WTC11 (cell line): Measurements from ENCODE around the gene SHANK1. TPM values are rescaled to one million over a fixed set of nuclear protein-coding genes. Genes with fewer than 3 reads are reported as not detected.
A peak's percentile ranks its signal among the peaks of the same experiment; 100 is the strongest.

Experiments used
- ATAC-seq: fragments of 200-7000 bp; cut with Tn5 transposase; 2 replicates; pipeline ENCODE4 v1.10.0; 2021; ENCODE audit warnings: mild to moderate bottlenecking, moderate library complexity
- CTCF ChIA-PET: fragments of 300-600 bp; sonication (Branson Sonifier 250); formaldehyde crosslinking; loops from one replicate; lab custom pipeline; 2021; ENCODE audit warnings: antibody characterized with exemption; lab: Charles Lee
- POLR2A ChIA-PET: fragments of 350-600 bp; sonication (Branson Sonifier 250); formaldehyde crosslinking; loops from one replicate; lab custom pipeline; 2021; ENCODE audit warnings: antibody characterized with exemption; lab: Charles Lee
- DNase-seq: peaks from one replicate; pipeline ENCODE4 v3.0.0; 2021; ENCODE audit warnings: low spot score
- H3K27ac Mint-ChIP-seq: 2 replicates; pipeline ENCODE4 v1.8.0; 2021; ENCODE audit warnings: mixed read lengths
- H3K27me3 Mint-ChIP-seq: 2 replicates; pipeline ENCODE4 v1.8.0; 2021; ENCODE audit warnings: low read depth, mild to moderate bottlenecking, moderate library complexity, mixed read lengths
- H3K36me3 Mint-ChIP-seq: 2 replicates; pipeline ENCODE4 v1.8.0; 2021; ENCODE audit warnings: mixed read lengths
- H3K4me1 Mint-ChIP-seq: 2 replicates; pipeline ENCODE4 v1.8.0; 2022; ENCODE audit warnings: mixed read lengths
- H3K4me3 Mint-ChIP-seq: 2 replicates; pipeline ENCODE4 v1.8.0; 2021; ENCODE audit warnings: mild to moderate bottlenecking, moderate library complexity, mixed read lengths
- H3K9me3 Mint-ChIP-seq: 2 replicates; pipeline ENCODE4 v1.8.0; 2021; ENCODE audit warnings: mixed read lengths
- CREM ChIP-seq: sonication (generic); formaldehyde crosslinking; IDR thresholded peaks from 2 replicates; pipeline ENCODE4 v1.8.1; 2022; ENCODE audit warnings: mild to moderate bottlenecking, missing genetic modification reagents, moderate library complexity
- FOXP1 ChIP-seq: sonication (generic); formaldehyde crosslinking; IDR thresholded peaks from 2 replicates; pipeline ENCODE4 v1.8.0; 2022; ENCODE audit warnings: missing genetic modification reagents, mild to moderate bottlenecking, moderate library complexity, borderline replicate concordance
- HMGA2 ChIP-seq: fragments of 250-450 bp; sonication (Bioruptor Pico); IDR thresholded peaks from 2 replicates; pipeline ENCODE4 v1.4.0; 2021; ENCODE audit warnings: mild to moderate bottlenecking, moderate library complexity
- IRF2 ChIP-seq: sonication (generic); formaldehyde crosslinking; IDR thresholded peaks from 2 replicates; pipeline ENCODE4 v1.8.0; 2022; ENCODE audit warnings: low read depth, missing genetic modification reagents, borderline replicate concordance
- MXD4 ChIP-seq: fragments of 250-450 bp; sonication (Bioruptor Pico); IDR thresholded peaks from 2 replicates; pipeline ENCODE4 v1.8.0; 2021; ENCODE audit warnings: mild to moderate bottlenecking, moderate library complexity, borderline replicate concordance
- NFE2L1 ChIP-seq: sonication (generic); formaldehyde crosslinking; IDR thresholded peaks from 2 replicates; pipeline ENCODE4 v1.8.1; 2023; ENCODE audit warnings: missing genetic modification reagents
- TEAD1 ChIP-seq: sonication (generic); formaldehyde crosslinking; IDR thresholded peaks from 2 replicates; pipeline ENCODE4 v1.8.0; 2022; ENCODE audit warnings: mild to moderate bottlenecking, missing genetic modification reagents
- ZNF317 ChIP-seq: sonication (generic); formaldehyde crosslinking; IDR thresholded peaks from 2 replicates; pipeline ENCODE4 v1.8.1; 2023; ENCODE audit warnings: low read depth, mild to moderate bottlenecking, moderate library complexity, missing genetic modification reagents, borderline replicate concordance
- total RNA-seq: library from RNA; stranded (reverse); gene quantifications from 3 replicates; pipeline ENCODE4 v1.2.3, GENCODE V29; 2021
- TF ChIP-seq, protein P1 (sequence below): sonication (generic); formaldehyde crosslinking; IDR thresholded peaks from 2 replicates; pipeline ENCODE4 v1.8.0; 2022; ENCODE audit warnings: missing genetic modification reagents
- TF ChIP-seq, protein P2 (sequence below): sonication (generic); formaldehyde crosslinking; IDR thresholded peaks from 2 replicates; pipeline ENCODE4 v1.8.0; 2023; ENCODE audit warnings: missing genetic modification reagents
- TF ChIP-seq, protein P3 (sequence below): sonication (generic); formaldehyde crosslinking; IDR thresholded peaks from 2 replicates; pipeline ENCODE4 v1.8.1; 2023; ENCODE audit warnings: mild to moderate bottlenecking, missing genetic modification reagents
- TF ChIP-seq, protein P4 (sequence below): sonication (generic); formaldehyde crosslinking; IDR thresholded peaks from 2 replicates; pipeline ENCODE4 v1.8.1; 2022; ENCODE audit warnings: mild to moderate bottlenecking, moderate library complexity, missing genetic modification reagents
- TF ChIP-seq, protein P5 (sequence below): fragments of 250-450 bp; sonication (Bioruptor Pico); IDR thresholded peaks from 2 replicates; pipeline ENCODE4 v1.9.0; 2021; ENCODE audit warnings: mild to moderate bottlenecking
- TF ChIP-seq, protein P6 (sequence below): sonication (generic); formaldehyde crosslinking; conservative IDR thresholded peaks from 2 replicates; pipeline ENCODE4 v1.8.1; 2023; ENCODE audit warnings: mild to moderate bottlenecking, low read depth, missing genetic modification reagents, moderate library complexity
- TF ChIP-seq, protein P7 (sequence below): fragments of 250-450 bp; sonication (Bioruptor Pico); IDR thresholded peaks from 2 replicates; pipeline ENCODE4 v1.9.0; 2021; ENCODE audit warnings: mild to moderate bottlenecking, borderline replicate concordance
- TF ChIP-seq, protein P8 (sequence below): fragments of 250-450 bp; sonication (Bioruptor Pico); IDR thresholded peaks from 2 replicates; pipeline ENCODE4 v1.9.0; 2021; ENCODE audit warnings: mild to moderate bottlenecking

The SHANK1 gene
- total RNA-seq, 1 experiment from 2014 or later, result 8.7 TPM

DNA sequence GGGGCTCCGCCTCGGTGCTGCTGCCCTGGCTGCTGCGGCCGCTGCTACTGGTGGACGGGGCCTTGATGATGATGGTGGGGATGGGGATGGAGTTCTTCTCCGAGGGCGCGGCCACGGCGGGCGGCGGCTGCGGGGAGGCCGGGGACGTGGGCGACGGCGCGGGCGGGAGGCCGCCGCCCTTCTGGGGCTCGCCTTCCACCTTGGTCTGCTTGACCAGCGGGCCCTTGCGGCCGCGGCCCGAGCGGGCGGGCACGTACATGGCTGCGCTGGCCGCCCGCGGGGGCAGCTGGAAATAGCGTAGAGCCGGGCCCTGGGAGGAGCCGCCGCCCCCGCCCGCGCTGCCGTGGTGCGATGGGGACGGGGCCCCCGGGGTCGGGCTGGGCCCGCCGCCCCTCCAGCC lies 51.2 kb downstream of the SHANK1 start (continued):
- TF ChIP-seq IRF2 (CRISPR knock-in tag) (no peak), TEAD1 (CRISPR knock-in tag) (no peak), NFE2L1 (CRISPR knock-in tag) (no peak), ZNF317 (no peak)
- TF ChIP-seq, protein P1, sequence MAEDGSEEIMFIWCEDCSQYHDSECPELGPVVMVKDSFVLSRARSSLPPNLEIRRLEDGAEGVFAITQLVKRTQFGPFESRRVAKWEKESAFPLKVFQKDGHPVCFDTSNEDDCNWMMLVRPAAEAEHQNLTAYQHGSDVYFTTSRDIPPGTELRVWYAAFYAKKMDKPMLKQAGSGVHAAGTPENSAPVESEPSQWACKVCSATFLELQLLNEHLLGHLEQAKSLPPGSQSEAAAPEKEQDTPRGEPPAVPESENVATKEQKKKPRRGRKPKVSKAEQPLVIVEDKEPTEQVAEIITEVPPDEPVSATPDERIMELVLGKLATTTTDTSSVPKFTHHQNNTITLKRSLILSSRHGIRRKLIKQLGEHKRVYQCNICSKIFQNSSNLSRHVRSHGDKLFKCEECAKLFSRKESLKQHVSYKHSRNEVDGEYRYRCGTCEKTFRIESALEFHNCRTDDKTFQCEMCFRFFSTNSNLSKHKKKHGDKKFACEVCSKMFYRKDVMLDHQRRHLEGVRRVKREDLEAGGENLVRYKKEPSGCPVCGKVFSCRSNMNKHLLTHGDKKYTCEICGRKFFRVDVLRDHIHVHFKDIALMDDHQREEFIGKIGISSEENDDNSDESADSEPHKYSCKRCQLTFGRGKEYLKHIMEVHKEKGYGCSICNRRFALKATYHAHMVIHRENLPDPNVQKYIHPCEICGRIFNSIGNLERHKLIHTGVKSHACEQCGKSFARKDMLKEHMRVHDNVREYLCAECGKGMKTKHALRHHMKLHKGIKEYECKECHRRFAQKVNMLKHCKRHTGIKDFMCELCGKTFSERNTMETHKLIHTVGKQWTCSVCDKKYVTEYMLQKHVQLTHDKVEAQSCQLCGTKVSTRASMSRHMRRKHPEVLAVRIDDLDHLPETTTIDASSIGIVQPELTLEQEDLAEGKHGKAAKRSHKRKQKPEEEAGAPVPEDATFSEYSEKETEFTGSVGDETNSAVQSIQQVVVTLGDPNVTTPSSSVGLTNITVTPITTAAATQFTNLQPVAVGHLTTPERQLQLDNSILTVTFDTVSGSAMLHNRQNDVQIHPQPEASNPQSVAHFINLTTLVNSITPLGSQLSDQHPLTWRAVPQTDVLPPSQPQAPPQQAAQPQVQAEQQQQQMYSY (CRISPR knock-in tag), result no peak
- TF ChIP-seq, protein P2, sequence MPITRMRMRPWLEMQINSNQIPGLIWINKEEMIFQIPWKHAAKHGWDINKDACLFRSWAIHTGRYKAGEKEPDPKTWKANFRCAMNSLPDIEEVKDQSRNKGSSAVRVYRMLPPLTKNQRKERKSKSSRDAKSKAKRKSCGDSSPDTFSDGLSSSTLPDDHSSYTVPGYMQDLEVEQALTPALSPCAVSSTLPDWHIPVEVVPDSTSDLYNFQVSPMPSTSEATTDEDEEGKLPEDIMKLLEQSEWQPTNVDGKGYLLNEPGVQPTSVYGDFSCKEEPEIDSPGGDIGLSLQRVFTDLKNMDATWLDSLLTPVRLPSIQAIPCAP (CRISPR knock-in tag), result no peak
- TF ChIP-seq, protein P3, sequence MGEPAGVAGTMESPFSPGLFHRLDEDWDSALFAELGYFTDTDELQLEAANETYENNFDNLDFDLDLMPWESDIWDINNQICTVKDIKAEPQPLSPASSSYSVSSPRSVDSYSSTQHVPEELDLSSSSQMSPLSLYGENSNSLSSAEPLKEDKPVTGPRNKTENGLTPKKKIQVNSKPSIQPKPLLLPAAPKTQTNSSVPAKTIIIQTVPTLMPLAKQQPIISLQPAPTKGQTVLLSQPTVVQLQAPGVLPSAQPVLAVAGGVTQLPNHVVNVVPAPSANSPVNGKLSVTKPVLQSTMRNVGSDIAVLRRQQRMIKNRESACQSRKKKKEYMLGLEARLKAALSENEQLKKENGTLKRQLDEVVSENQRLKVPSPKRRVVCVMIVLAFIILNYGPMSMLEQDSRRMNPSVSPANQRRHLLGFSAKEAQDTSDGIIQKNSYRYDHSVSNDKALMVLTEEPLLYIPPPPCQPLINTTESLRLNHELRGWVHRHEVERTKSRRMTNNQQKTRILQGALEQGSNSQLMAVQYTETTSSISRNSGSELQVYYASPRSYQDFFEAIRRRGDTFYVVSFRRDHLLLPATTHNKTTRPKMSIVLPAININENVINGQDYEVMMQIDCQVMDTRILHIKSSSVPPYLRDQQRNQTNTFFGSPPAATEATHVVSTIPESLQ (CRISPR knock-in tag), result no peak
- TF ChIP-seq, protein P4, sequence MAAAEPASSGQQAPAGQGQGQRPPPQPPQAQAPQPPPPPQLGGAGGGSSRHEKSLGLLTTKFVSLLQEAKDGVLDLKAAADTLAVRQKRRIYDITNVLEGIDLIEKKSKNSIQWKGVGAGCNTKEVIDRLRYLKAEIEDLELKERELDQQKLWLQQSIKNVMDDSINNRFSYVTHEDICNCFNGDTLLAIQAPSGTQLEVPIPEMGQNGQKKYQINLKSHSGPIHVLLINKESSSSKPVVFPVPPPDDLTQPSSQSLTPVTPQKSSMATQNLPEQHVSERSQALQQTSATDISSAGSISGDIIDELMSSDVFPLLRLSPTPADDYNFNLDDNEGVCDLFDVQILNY, result no peak
- TF ChIP-seq, protein P5, sequence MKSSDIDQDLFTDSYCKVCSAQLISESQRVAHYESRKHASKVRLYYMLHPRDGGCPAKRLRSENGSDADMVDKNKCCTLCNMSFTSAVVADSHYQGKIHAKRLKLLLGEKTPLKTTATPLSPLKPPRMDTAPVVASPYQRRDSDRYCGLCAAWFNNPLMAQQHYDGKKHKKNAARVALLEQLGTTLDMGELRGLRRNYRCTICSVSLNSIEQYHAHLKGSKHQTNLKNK (CRISPR knock-in tag), result no peak

DNA sequence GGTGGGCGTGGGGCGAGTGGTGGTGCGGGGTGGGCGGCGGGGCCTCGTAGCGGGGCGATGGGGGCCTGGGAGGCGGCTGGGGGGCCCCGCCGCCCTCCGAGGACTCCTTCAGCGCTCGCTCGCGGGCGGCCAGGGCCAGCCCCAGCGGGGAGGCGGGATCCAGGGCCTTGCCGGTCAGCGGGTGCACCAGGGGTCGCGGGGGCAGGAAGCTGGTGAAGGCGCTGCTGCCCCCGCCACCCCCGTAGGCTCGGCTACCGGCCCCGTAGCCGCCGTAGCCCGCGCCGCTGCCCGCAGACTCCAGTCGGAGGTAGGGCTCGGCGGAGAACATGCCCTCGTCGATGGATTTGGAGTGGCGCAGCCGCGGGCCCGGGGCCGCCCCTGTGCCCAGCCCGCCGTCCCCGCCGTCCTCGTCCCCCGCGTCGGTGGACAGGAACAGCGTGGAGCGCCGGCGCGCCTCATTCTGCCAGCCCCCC lies 51.8 kb downstream of the SHANK1 start:
- Mint-ChIP-seq H3K27me3 (peaks cover 87% of the 10 kb centered on the region), H3K9me3 (peaks cover 12% of the 10 kb centered on the region), H3K36me3 (peaks cover 8% of the 10 kb centered on the region), H3K4me3 (no peak overlapping the region), H3K27ac (no peak overlapping the region), H3K4me1 (peaks cover 9% of the 10 kb centered on the region)
- ATAC-seq, result peak; percentile 24
- CTCF ChIA-PET, result interaction anchor here (0.6 to 1.8 kb wide), 4 partner anchors 18 to 293 kb away, joined by 3 to 6 read pairs (median 4); partner anchors contain the start of gene C19orf81
- no peak for DNase-seq
- POLR2A ChIA-PET, result no interaction called here
- no peak for TF ChIP-seq FOXP1 (CRISPR knock-in tag)
- no peak for TF ChIP-seq HMGA2 (CRISPR knock-in tag)
- TF ChIP-seq CREM (CRISPR knock-in tag), result no peak
- TF ChIP-seq, protein P6, sequence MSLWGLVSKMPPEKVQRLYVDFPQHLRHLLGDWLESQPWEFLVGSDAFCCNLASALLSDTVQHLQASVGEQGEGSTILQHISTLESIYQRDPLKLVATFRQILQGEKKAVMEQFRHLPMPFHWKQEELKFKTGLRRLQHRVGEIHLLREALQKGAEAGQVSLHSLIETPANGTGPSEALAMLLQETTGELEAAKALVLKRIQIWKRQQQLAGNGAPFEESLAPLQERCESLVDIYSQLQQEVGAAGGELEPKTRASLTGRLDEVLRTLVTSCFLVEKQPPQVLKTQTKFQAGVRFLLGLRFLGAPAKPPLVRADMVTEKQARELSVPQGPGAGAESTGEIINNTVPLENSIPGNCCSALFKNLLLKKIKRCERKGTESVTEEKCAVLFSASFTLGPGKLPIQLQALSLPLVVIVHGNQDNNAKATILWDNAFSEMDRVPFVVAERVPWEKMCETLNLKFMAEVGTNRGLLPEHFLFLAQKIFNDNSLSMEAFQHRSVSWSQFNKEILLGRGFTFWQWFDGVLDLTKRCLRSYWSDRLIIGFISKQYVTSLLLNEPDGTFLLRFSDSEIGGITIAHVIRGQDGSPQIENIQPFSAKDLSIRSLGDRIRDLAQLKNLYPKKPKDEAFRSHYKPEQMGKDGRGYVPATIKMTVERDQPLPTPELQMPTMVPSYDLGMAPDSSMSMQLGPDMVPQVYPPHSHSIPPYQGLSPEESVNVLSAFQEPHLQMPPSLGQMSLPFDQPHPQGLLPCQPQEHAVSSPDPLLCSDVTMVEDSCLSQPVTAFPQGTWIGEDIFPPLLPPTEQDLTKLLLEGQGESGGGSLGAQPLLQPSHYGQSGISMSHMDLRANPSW (CRISPR knock-in tag), result no peak
- TF ChIP-seq, protein P7, sequence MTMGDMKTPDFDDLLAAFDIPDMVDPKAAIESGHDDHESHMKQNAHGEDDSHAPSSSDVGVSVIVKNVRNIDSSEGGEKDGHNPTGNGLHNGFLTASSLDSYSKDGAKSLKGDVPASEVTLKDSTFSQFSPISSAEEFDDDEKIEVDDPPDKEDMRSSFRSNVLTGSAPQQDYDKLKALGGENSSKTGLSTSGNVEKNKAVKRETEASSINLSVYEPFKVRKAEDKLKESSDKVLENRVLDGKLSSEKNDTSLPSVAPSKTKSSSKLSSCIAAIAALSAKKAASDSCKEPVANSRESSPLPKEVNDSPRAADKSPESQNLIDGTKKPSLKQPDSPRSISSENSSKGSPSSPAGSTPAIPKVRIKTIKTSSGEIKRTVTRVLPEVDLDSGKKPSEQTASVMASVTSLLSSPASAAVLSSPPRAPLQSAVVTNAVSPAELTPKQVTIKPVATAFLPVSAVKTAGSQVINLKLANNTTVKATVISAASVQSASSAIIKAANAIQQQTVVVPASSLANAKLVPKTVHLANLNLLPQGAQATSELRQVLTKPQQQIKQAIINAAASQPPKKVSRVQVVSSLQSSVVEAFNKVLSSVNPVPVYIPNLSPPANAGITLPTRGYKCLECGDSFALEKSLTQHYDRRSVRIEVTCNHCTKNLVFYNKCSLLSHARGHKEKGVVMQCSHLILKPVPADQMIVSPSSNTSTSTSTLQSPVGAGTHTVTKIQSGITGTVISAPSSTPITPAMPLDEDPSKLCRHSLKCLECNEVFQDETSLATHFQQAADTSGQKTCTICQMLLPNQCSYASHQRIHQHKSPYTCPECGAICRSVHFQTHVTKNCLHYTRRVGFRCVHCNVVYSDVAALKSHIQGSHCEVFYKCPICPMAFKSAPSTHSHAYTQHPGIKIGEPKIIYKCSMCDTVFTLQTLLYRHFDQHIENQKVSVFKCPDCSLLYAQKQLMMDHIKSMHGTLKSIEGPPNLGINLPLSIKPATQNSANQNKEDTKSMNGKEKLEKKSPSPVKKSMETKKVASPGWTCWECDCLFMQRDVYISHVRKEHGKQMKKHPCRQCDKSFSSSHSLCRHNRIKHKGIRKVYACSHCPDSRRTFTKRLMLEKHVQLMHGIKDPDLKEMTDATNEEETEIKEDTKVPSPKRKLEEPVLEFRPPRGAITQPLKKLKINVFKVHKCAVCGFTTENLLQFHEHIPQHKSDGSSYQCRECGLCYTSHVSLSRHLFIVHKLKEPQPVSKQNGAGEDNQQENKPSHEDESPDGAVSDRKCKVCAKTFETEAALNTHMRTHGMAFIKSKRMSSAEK (CRISPR knock-in tag), result no peak
- TF ChIP-seq, protein P8, sequence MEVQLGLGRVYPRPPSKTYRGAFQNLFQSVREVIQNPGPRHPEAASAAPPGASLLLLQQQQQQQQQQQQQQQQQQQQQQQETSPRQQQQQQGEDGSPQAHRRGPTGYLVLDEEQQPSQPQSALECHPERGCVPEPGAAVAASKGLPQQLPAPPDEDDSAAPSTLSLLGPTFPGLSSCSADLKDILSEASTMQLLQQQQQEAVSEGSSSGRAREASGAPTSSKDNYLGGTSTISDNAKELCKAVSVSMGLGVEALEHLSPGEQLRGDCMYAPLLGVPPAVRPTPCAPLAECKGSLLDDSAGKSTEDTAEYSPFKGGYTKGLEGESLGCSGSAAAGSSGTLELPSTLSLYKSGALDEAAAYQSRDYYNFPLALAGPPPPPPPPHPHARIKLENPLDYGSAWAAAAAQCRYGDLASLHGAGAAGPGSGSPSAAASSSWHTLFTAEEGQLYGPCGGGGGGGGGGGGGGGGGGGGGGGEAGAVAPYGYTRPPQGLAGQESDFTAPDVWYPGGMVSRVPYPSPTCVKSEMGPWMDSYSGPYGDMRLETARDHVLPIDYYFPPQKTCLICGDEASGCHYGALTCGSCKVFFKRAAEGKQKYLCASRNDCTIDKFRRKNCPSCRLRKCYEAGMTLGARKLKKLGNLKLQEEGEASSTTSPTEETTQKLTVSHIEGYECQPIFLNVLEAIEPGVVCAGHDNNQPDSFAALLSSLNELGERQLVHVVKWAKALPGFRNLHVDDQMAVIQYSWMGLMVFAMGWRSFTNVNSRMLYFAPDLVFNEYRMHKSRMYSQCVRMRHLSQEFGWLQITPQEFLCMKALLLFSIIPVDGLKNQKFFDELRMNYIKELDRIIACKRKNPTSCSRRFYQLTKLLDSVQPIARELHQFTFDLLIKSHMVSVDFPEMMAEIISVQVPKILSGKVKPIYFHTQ (CRISPR knock-in tag), result no peak
- no peak for TF ChIP-seq MXD4 (CRISPR knock-in tag)
